Amniotic epithelial cell (primary cell): Measurements from ENCODE around the gene UGCG.
"Not testable (repeated sequence)": the region's sequence is repeated elsewhere in the genome, so short reads cannot be mapped to it uniquely, and the experiment has no call there.

Source experiments
- DNase-seq: peaks from one replicate; pipeline ENCODE4 v3.0.0-alpha.2; 2010; ENCODE audit warnings: low read depth

Gene UGCG

DNA sequence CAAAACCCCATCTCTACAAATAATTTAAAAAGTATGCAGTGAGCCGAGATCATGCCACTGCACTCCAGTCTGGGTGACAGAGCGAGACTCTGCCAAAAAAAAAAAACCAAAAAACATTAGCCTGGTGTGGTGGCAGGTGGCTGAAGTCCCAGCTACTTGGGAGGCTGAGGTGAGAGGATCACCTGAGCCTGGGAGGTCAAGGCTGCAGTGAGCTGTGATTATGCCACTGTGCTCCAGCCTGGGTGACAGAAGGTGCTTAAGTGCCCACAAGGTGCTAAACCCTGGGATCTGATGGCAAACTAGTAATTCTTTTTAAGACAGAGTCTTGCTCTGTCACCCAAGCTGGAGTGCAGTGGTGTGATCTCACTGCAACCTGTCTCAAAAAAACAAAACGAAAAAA, 5.7 kb upstream of the UGCG start:
- DNase-seq = not testable (repeated sequence)

DNA sequence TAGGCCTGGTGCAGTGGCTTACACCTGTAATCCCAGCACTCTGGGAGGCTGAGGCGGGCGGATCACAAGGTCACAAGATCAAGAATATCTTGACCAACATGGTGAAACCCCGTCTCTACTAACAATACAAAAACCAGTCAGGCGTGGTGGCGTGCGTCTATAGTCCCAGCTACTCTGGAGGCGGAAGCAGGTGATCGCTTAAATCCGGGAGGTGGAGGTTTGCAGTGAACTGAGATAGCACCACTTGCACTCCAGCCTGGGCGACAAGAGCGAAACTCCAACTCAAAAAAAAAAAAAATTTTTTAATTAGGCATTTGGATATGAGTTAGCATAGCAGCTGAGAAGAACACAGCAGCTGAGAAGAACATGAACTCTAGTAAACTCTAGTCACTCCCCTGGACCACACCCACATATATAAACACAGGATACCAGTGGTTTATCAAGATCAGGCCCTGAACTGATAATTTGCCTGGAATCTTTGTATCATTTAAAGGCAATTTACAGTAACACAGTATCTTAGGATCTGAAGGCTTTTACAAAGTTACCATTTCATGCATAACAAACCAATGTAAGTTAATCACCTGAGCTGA, 4.6 kb upstream of the UGCG start:
- DNase-seq = peak; percentile 39

DNA sequence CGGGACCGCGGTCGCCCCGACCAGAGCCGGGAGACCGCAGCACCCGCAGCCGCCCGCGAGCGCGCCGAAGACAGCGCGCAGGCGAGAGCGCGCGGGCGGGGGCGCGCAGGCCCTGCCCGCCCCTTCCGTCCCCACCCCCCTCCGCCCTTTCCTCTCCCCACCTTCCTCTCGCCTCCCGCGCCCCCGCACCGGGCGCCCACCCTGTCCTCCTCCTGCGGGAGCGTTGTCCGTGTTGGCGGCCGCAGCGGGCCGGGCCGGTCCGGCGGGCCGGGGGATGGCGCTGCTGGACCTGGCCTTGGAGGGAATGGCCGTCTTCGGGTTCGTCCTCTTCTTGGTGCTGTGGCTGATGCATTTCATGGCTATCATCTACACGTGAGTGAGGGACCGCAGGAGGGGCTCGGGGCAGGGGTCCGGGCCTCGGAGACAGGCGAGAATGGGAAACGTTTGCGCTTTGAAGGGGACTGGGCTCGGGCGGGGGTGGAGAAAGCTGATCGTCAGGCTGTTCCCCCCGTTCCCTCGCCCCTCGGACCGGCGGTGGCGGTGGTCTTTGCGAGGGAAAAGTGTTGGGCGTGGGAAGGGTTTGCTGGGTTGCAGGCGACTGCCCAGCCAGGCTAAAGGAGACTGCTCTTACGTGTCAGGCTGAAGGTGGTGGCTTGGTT, 457 bp downstream of the UGCG start:
- DNase-seq = peak; percentile 41

DNA sequence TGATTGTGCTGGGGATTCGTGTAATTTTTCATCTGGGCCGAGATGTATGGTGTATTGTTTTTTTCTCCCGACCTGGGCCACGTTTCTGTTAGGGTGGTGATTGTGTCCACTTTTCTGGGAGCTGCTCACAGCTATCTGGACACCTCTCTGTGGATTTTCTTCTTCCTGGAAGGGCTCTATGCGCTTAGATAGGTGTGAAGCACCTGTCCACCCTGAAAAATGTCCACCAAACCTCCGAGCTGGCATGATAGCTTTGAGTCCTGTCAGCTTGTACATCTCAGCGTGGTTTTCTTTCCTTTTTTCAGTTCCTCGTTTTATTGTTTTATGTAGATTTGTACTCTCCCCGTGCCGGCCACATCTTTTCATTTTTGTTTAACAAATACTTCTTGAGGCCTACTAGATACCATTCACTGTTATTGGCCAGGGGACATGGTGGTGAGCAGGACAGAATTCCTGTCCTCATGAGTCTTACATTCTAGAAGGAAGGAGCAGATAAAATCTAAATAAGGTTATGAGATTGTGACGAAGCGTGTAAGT, 1.1 kb downstream of the UGCG start:
- peak; percentile 25 for DNase-seq

DNA sequence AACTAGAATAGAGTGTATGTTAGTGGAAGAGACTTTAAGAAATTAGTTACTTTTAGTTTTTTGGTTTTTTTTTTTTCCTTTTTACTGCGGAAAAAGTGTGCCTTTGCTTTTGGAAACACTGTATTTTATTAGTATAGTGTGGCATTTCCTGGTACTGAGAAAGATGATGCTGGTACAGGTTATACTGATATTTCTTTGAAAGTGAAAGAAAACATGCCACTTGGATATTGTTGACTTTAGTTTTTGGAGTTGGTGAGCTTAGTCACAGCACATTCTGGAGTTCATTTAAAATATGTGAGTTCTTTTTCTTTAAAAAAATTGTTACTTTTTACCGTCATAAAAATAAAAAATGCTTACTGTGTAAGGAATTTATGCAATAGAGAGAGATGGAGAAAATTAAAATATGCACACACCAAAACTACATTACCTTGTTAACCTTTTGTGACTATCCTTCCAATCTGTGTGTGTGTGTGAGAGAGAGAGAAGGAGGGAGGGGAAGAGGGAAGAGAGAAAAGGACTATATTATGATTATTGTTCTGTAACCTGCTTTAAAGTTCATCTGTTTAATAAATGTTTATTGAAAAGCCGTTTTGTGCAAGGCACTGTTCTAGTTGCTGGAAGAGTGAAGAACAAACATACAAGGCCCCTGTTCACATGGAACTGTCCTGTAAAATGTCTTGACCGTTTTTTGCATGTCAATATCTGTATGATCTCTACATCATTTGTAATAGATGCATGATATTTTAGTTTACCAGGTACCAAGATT, 1.9 kb downstream of the UGCG start:
- peak; percentile 20 for DNase-seq

DNA sequence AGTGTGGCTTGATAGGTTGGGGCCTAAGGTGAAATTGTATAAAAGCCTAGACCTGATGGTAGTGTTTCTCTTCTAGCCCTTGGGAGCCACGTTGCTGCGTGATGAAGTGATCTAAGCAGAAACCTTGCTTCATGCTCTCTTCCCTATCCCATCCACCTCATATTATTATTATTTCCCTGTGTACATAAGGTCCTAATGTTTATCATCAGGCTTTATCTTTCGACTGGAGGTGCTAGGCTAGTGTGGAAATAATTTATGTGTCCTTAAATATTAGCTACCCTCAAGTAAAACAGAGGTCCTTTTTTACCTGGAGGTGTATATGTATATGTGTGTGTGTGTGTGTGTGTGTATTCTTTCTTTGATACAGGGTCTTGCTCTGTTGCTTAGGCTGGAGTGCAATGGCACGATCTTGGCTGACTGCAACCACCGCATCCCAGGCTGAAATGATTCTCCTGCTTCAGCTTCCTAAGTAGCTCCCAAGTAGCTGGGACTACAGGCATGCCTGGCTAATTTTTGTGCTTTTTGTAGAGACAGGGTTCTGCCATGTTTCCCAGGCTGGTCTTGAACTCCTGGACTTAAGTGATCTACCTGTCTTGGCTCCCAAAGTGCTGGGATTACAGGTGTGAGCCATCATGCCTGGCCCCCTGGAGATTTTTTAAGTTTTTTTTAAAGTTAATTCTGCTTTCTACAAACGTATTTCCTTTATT, 3.7 kb downstream of the UGCG start:
- no peak for DNase-seq

DNA sequence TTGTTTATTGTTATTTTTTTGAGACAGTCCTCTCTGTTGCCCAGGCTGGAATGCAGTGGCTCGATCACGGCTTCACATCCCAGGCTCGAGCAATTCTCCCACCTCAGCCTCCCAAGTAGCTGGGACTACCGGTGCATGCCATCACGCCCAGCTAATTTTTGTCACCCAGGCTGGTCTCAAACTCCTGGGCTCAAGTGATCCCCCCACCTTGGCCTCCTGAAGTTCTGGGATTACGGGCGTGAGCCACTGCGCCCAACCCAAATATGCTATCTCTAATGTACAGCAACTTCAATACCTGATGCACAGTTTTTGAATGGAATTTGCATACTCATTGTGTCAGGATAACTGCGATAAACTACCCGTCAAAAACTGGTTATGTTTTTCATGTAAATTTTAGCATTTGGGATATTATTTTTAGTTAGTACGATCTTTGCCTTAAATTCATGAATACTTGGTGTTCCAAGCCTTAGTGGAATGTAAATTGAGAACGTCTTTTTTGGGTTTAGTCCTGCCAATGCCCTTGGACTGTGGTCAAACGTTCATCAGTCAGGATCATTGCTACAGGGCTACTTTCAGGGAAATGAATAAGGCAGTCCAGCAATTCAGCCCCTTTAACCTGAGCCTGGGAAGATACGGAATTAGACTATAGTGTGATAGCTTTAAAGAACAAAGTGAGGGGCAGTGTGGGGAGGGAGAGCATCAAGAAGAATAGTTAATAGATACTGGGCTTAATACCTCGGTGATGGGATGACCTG, 4.4 kb downstream of the UGCG start:
- DNase-seq = peak; percentile 22

DNA sequence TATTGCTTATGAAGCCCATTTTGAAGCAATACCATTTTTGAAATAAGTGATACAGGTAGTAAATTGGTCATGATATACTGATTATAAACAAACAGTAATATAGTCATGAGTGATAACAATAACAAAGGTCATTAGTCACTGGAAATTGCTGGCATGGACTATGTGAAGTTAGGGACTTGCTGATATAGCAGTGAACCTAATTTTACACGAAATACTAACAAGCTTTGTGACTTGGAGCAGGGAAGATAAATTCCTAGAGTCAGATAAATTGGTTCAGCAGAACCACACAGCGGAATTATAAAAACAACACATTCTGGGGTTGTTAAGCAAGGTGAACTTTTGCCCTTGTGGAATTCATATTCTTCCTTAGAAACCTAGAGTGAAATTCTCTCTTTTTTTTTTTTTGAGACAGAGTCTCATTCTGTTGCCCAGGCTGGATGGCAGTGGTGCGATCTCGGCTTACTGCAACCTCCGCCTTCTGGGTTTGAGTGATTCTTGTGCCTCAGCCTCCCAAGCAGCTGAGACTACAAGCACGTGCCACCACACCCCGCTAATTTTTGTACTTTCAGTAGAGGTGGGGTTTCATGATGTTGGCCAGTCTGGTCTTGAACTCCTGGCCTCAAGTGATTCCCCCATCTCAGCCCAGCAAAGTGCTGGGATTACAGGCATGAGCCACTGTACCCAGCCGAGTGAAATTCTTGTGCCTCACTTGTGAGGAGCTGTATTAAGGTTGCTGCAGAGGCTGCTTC, 6.0 kb downstream of the UGCG start:
- DNase-seq = peak; percentile 78

DNA sequence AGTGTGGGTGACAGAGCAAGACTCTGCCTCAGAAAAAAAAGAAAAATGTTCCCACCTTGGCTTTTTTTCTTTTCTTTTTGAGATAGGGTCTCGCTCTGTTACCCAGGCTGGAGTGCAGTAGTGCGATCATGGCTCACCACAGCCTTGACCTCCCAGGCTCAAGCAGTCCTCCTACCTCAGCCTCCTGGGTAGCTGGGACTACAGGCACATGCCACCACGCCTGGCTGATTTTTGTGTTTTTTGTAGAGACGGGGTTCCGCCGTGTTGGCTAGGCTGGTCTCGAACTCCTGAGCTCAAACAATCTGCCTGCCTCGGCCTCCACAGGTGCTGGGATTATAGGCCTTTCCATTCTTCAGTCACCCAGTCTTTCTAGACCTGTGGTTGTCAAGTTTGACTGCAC, 6.9 kb downstream of the UGCG start:
- DNase-seq = not testable (repeated sequence)

DNA sequence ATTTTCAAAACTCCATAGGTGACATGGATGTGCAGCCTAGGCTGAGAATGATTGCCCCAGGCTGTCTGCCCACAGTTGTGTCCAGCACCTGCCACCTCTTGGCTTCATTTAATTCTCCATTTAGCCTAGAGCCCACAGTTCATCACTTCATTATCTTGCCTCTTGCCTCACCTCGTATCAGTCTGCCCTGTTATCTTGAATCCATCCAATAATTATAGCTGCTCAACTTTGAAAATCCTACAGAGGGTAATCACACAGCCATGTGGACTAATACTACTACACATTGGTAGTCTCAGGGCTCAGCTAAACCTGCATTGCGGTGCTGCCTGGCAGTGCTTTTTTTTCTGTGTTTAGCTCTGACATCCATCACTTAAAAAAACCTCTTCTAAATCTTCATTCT, 7.4 kb downstream of the UGCG start:
- DNase-seq = peak; percentile 71

DNA sequence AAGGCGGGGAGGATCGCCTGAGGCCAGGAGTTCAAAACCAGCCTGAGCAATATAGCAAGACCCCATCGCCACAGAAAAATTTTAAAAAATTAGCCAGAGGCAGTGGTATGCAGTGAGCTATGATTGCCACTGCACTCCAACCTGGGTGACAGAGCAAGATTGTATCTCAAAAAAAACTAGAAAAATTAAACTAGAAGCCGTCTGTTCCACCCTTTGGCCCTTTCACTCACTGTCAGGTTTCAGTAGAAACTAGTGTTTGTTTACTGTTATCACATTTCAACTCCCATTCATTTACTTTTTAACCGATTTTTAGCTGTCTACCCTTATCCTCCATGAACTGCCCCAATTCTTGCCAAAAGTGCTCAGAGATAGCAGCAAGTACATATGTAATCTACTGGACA, 8.3 kb downstream of the UGCG start:
- no peak for DNase-seq

DNA sequence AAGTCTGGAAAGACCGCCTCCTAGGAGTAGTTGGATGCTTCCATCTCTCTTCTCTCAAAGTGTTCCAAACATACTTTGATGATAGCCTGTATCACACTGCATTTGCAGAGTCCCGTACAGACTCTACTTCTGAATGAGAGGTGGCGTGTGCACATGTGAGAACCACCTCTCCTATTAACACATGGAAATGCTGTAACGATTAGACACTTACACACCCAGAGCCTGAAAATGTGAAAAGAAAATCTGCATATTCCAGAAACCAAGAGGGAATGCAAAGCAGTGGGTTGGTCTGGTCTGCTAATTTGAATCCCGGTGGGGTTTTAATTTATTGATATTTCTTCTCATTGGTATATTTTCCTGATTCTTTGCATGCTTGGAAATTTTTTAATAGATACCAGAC, 10.5 kb downstream of the UGCG start:
- no peak for DNase-seq

DNA sequence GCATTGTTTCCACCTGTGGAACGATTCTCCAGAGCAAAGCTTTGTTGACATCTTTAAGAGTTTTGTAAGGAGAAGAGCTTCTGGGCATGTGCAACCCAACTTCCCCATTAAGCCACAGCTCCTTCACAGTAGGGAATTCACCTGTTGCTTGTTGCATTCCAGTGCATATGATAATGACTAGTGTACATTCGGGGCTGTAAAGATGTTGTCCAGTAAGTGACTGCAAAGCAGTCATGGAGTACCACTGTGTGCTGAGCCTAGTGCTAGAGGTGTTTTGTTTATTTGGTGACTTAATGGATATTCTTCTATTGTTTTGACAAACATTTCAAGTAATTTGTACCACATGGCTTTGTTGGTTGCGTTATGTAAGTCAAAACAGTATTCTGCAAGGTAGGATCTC, 12.8 kb downstream of the UGCG start:
- DNase-seq = no peak

DNA sequence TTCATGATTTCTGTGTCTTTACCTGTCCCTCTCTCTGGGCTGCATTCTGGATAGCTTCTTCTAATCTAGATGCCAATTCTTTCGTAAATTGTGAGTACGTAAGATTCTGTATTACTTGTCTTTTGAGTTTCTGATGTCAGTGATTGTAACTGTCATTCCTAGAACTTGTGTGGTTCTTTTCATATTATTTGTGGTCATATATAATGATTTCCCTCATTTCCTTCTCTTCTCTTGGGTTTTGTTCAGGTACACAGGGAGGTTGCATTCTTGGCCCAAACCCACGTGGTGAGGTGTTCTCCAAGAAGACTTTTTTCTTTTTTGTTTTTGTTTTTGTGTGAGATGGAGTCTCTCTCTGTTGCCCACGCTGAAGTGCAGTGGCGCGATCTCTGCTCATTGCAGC, 13.8 kb downstream of the UGCG start:
- DNase-seq = no peak

DNA sequence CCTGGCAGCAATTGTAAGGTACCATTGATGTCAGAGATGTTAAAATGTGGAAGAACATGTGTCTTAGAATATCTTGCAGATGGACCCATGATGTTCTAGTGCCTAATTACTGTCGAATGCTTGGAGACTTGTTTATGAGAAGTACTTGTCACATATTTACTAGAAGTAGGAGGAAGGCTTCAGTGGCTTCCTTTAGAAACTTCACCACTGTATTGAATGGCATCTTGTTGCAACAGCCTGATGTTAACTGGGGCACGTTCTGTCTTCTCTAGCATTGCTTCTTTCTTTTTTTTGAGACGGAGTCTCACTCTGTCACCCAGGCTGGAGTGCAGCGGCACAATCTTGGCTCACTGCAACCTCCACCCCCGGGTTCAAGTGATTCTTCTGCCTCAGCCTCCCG, 16.5 kb downstream of the UGCG start:
- DNase-seq = no peak

DNA sequence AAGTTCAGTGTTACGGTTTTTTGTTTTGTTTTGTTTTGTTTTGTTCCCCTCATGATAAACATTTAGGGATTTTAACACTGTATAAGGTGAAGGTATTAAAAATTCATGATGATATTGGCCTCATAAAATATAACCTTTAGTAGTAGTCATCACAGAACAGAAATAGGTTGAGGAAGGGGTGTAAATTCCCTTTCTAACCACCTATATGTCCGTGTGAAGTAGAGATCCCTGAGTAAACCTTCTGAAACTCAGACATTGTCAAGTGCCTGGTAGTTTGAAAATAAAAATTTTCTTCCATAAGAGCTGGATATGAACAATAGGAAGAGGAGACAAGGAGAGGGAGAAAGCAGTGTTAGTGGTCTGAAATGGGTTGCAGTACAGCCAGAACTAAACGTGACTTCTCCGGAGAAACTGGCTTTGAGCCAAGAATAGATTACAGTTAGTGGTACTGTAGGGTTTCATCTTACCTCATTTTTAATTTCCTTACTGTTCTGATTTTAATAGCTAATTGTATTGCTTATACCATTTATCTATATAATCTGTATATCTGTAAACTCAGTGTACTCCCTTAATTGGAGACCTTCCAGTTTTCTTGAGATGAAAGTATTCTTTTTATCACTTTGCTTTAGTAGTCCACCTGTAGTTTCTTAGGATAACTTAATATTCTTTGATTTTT, 18.3 kb downstream of the UGCG start:
- DNase-seq = peak; percentile 44

DNA sequence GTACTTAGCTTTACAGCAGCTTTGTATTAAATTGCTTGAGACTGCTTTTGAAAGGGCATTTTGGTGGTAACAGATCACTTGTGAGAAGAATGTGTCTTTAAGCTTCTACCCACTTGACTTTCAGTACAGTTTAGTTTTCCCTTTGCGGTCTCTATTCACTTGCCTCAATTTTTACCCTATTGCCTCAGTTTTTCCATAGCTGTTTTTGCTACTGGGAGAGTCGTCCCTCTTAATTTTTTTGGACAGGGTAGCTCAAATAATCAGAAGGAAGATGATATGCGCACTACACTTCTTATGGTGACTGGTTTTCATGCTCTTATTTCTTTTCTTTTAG, 18.8 kb downstream of the UGCG start:
- DNase-seq = no peak

DNA sequence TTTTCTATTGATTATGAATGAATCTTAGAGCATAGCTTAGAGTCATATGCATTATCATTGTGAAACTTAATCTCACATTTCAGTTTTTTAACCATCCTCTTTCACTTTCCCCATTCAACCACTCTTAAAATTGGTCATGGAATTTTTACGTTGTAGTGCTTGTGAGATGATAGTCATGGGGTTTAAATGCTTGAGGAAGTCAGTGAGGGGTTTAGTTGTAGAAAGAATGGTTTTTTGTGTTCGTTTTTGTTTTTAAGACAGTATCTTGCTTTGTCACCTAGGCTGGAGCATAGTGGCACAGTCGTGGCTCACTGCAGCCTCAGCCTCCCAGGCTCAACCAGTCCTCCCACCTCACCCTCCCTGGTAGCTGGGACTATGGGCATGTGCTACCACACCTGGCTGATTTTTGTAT, 19.6 kb downstream of the UGCG start:
- DNase-seq = no peak

DNA sequence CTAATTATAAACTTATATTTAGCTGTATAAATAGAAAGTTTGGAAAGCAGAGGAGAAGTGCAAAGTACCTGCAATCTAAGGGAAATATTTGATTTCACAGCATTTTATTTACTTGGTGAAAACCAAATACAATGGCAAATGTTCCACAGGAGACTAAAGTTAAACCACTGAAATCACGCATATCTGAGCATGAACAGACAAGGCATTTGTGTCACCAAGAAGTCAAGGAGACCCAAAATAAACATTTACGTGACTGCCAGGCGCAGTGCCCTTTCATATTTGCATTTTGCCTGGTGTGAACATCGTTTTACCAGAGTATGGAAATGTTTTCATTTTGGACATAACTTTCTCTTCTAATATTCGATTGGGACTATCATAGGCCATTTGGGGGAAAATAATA, 20.6 kb downstream of the UGCG start:
- DNase-seq = no peak

DNA sequence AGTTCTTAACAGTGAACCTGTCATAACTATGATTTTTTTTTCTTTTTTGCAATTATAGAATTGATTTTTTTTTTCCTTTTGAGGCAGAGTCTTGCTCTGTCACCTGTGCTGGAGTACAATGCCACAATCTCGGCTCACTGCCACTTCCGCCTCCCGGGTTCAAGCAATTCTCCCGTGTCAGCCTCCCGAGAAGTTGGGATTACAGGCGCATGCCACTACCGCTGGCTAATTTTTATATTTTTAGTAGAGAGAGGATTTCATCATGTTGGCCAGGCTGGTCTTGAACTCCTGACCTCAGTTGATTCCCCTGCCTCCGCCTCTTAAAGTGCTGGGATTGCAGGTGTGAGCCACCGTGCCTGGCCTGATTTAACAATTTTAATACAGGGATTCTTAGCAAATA, 21.4 kb downstream of the UGCG start:
- DNase-seq = no peak

DNA sequence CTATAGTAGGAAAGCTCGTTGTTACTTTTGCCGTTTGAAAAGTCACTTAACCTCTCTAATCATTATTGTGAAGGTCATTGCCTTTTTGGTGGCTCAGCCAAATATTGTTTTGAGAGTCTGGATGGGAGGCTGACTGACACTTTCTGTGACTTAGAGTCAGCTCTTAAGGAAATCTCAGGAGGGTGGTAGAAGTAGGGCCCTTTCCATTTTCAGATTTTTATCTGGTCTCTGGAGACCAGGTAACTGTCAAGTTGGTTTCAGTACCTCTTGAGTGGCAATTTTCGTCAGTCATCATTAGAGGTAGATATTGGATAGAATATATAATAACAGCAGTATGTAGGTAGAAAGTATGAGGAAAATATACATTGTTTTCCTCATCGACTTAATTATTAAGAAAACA, 23.3 kb downstream of the UGCG start:
- DNase-seq = no peak
